Measurements from ENCODE around the gene PRLR. TPM values are rescaled to one million over a fixed set of nuclear protein-coding genes. Genes with fewer than 3 reads are reported as not detected.
A peak's percentile ranks its signal among the peaks of the same experiment; 100 is the strongest.

Gene PRLR
- total and polyA plus RNA-seq, 2 of the 13 experiments (the other 11 are each of a cell fraction or from before 2014, with no cell fraction given) = 12.2 to 13.3 TPM

GRCh38 chr5:35159370-35159742, 70.9 kb downstream of the PRLR start (continued):
- TF ChIP-seq, protein P1, sequence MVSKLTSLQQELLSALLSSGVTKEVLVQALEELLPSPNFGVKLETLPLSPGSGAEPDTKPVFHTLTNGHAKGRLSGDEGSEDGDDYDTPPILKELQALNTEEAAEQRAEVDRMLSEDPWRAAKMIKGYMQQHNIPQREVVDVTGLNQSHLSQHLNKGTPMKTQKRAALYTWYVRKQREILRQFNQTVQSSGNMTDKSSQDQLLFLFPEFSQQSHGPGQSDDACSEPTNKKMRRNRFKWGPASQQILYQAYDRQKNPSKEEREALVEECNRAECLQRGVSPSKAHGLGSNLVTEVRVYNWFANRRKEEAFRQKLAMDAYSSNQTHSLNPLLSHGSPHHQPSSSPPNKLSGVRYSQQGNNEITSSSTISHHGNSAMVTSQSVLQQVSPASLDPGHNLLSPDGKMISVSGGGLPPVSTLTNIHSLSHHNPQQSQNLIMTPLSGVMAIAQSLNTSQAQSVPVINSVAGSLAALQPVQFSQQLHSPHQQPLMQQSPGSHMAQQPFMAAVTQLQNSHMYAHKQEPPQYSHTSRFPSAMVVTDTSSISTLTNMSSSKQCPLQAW (CRISPR knock-in tag; IDR thresholded peaks at IDR 0.05) = no peak
- peak; percentile 18; the same call in 1 of the 2 replicates for TF ChIP-seq STAG1 (CRISPR knock-in tag; IDR thresholded peaks at IDR 0.05)
- no peak for TF ChIP-seq CSRNP1 (CRISPR knock-in tag; IDR thresholded peaks at IDR 0.05)
- no peak for TF ChIP-seq ZNF580 (CRISPR knock-in tag; IDR thresholded peaks at IDR 0.05; ENCODE audit: borderline replicate concordance, low read depth)
- TF ChIP-seq ZNF850 (CRISPR knock-in tag; conservative IDR thresholded peaks at IDR 0.05) = no peak
- no peak for TF ChIP-seq NR2F1 (CRISPR knock-in tag; IDR thresholded peaks at IDR 0.05)
- TF ChIP-seq, protein P2, sequence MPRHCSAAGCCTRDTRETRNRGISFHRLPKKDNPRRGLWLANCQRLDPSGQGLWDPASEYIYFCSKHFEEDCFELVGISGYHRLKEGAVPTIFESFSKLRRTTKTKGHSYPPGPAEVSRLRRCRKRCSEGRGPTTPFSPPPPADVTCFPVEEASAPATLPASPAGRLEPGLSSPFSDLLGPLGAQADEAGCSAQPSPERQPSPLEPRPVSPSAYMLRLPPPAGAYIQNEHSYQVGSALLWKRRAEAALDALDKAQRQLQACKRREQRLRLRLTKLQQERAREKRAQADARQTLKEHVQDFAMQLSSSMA (CRISPR knock-in tag; IDR thresholded peaks at IDR 0.05) = no peak
- TF ChIP-seq, protein P3, sequence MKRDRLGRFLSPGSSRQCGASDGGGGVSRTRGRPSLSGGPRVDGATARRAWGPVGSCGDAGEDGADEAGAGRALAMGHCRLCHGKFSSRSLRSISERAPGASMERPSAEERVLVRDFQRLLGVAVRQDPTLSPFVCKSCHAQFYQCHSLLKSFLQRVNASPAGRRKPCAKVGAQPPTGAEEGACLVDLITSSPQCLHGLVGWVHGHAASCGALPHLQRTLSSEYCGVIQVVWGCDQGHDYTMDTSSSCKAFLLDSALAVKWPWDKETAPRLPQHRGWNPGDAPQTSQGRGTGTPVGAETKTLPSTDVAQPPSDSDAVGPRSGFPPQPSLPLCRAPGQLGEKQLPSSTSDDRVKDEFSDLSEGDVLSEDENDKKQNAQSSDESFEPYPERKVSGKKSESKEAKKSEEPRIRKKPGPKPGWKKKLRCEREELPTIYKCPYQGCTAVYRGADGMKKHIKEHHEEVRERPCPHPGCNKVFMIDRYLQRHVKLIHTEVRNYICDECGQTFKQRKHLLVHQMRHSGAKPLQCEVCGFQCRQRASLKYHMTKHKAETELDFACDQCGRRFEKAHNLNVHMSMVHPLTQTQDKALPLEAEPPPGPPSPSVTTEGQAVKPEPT (CRISPR knock-in tag; IDR thresholded peaks at IDR 0.05; ENCODE audit: low read depth) = no peak
- no peak for TF ChIP-seq REXO4 (CRISPR knock-in tag; IDR thresholded peaks at IDR 0.05; ENCODE audit: borderline replicate concordance)
- no peak for TF ChIP-seq HMGXB3 (CRISPR knock-in tag; IDR thresholded peaks at IDR 0.05; ENCODE audit: borderline replicate concordance)
- no peak for TF ChIP-seq ZNF180 (CRISPR knock-in tag; IDR thresholded peaks at IDR 0.05; ENCODE audit: borderline replicate concordance, low read depth)
- TF ChIP-seq MIXL1 (CRISPR knock-in tag; IDR thresholded peaks at IDR 0.05) = peak; percentile 70; the same call in 1 of the 2 replicates
- no peak for TF ChIP-seq ZFP62 (CRISPR knock-in tag; IDR thresholded peaks at IDR 0.05)
- TF ChIP-seq ZFYVE20 (CRISPR knock-in tag; IDR thresholded peaks at IDR 0.05; ENCODE audit: borderline replicate concordance, low read depth) = no peak
- TF ChIP-seq ZIK1 (CRISPR knock-in tag; IDR thresholded peaks at IDR 0.05; ENCODE audit: borderline replicate concordance, low read depth) = no peak
- TF ChIP-seq U2AF1 (optimal IDR thresholded peaks at IDR 0.05; ENCODE audit: low read depth, low read length) = no peak
- TF ChIP-seq ZNF34 (CRISPR knock-in tag; IDR thresholded peaks at IDR 0.05; ENCODE audit: borderline replicate concordance) = no peak
- no peak for TF ChIP-seq SMARCC2 (IDR thresholded peaks at IDR 0.05)
- TF ChIP-seq ARNTL (CRISPR knock-in tag; IDR thresholded peaks at IDR 0.05) = no peak
